Glomerular endothelial cell (primary cell): Measurements from ENCODE around the gene EVX1. TPM values are rescaled to one million over a fixed set of nuclear protein-coding genes. Genes with fewer than 3 reads are reported as not detected.

Experiments used
- total RNA-seq: library from RNA; depleted of rRNA; stranded (reverse); fragments of >200 nt; gene quantifications from 2 replicates; pipeline ENCODE4 v1.2.3, GENCODE V29; 2015

EVX1 gene
- total RNA-seq, 1 donor from 2014 or later = not detected

Other genes starting within 250 kb of the EVX1 start
- 2.5 and 5.5 TPM in 2 replicates for gene HOXA1, start 146.8 kb upstream of the EVX1 start, total RNA-seq
- gene HOXA2, start 140.1 kb upstream of the EVX1 start, total RNA-seq = 0.24 and 0.82 TPM in 2 replicates
- gene HOXA4, start 112.0 kb upstream of the EVX1 start, total RNA-seq = 3.8 and 6.8 TPM in 2 replicates
- gene HOXA5, start 99.1 kb upstream of the EVX1 start, total RNA-seq = 23.5 and 34.5 TPM in 2 replicates
- gene HOXA6, start 95.0 kb upstream of the EVX1 start, total RNA-seq = 0.19 and 3.9 TPM in 2 replicates
- 5.5 and 6.1 TPM in 2 replicates for gene HOXA3, start 90.2 kb upstream of the EVX1 start, total RNA-seq
- 12.5 and 17.7 TPM in 2 replicates for gene HOXA7, start 86.1 kb upstream of the EVX1 start, total RNA-seq
- 14.8 and 36.1 TPM in 2 replicates for gene HOXA9, start 77.3 kb upstream of the EVX1 start, total RNA-seq
- 8.1 and 10.3 TPM in 2 replicates for gene HOXA10, start 68.5 kb upstream of the EVX1 start, total RNA-seq
- 2.0 and 5.0 TPM in 2 replicates for gene HOXA11, start 57.6 kb upstream of the EVX1 start, total RNA-seq
- gene HOXA13, start 42.7 kb upstream of the EVX1 start, total RNA-seq = not detected in 2 replicates